Osteocyte (in vitro differentiated cells): Measurements from ENCODE around the gene C1orf35. TPM values are rescaled to one million over a fixed set of nuclear protein-coding genes. Genes with fewer than 3 reads are reported as not detected.

Source experiments
- DNase-seq: peaks from one replicate; pipeline ENCODE4 v3.0.0; 2021; ENCODE audit warnings: mixed read lengths; ENCODE audit not compliant: unreplicated experiment; ENCODE audit errors: extremely low spot score
- H3K27ac Mint-ChIP-seq: one replicate; pipeline ENCODE4 v1.8.0; 2021; ENCODE audit warnings: mild to moderate bottlenecking, mixed read lengths; ENCODE audit not compliant: unreplicated experiment
- H3K27me3 Mint-ChIP-seq: one replicate; pipeline ENCODE4 v1.8.0; 2021; ENCODE audit warnings: mixed read lengths; ENCODE audit not compliant: unreplicated experiment
- H3K36me3 Mint-ChIP-seq: one replicate; pipeline ENCODE4 v1.8.0; 2021; ENCODE audit warnings: mixed read lengths; ENCODE audit not compliant: unreplicated experiment
- H3K4me1 Mint-ChIP-seq: one replicate; pipeline ENCODE4 v1.8.0; 2021; ENCODE audit warnings: mixed read lengths; ENCODE audit not compliant: unreplicated experiment
- H3K4me3 Mint-ChIP-seq: one replicate; pipeline ENCODE4 v1.8.0; 2021; ENCODE audit warnings: mild to moderate bottlenecking, moderate library complexity, mixed read lengths; ENCODE audit not compliant: unreplicated experiment
- H3K9me3 Mint-ChIP-seq: one replicate; pipeline ENCODE4 v1.8.0; 2021; ENCODE audit warnings: mixed read lengths; ENCODE audit not compliant: unreplicated experiment
- CTCF ChIP-seq: fragments of 200-600 bp; sonication (generic); IDR thresholded peaks from 2 replicates; pipeline ENCODE4 v1.5.0; 2021; ENCODE audit warnings: antibody characterized with exemption, mild to moderate bottlenecking, moderate library complexity
- total RNA-seq: library from RNA; stranded (reverse); gene quantifications from 2 replicates; pipeline ENCODE4 v1.2.1, GENCODE V29; 2021

Gene C1orf35
- total RNA-seq, 1 donor from 2014 or later = 13.6 TPM

- Mint-ChIP-seq H3K36me3 (no peaks in the 10 kb centered on the region), H3K27ac (no peak overlapping the region), H3K27me3 (no peaks in the 10 kb centered on the region), H3K4me1 (peaks cover 36% of the 10 kb centered on the region), H3K9me3 (no peaks in the 10 kb centered on the region), H3K4me3 (no peak overlapping the region)
- no peak for TF ChIP-seq CTCF
- DNase-seq = no peak
These were observed 41.3 kb upstream of the C1orf35 start for GRCh38 chr1:228144193-228144992.

GRCh38 chr1:228143480-228144192, 40.5 kb upstream of the C1orf35 start:
- no peak for TF ChIP-seq CTCF
- no peak for DNase-seq
- Mint-ChIP-seq H3K4me3 (peak overlapping the region; percentile 1), H3K4me1 (peaks cover 36% of the 10 kb centered on the region), H3K36me3 (no peaks in the 10 kb centered on the region), H3K27me3 (no peaks in the 10 kb centered on the region), H3K9me3 (no peaks in the 10 kb centered on the region), H3K27ac (no peak overlapping the region)

GRCh38 chr1:228142701-228143136, 39.6 kb upstream of the C1orf35 start:
- H3K4me1 Mint-ChIP-seq = peaks cover 36% of the 10 kb centered on the region
- TF ChIP-seq CTCF = no peak
- peak overlapping the region; percentile 34 for H3K27ac Mint-ChIP-seq
- H3K36me3 Mint-ChIP-seq = no peaks in the 10 kb centered on the region
- H3K4me3 Mint-ChIP-seq = peak overlapping the region; percentile 1
- peaks cover under 1% of the 10 kb centered on the region for H3K27me3 Mint-ChIP-seq
- no peak for DNase-seq
- H3K9me3 Mint-ChIP-seq = no peaks in the 10 kb centered on the region

GRCh38 chr1:228142155-228142691, 39.1 kb upstream of the C1orf35 start:
- no peak for TF ChIP-seq CTCF
- no peak for DNase-seq
- H3K27ac Mint-ChIP-seq = no peak overlapping the region
- peaks cover 36% of the 10 kb centered on the region for H3K4me1 Mint-ChIP-seq
- H3K27me3 Mint-ChIP-seq = peaks cover 5% of the 10 kb centered on the region
- H3K9me3 Mint-ChIP-seq = no peaks in the 10 kb centered on the region
- H3K36me3 Mint-ChIP-seq = no peaks in the 10 kb centered on the region
- peak overlapping the region; percentile 90 for H3K4me3 Mint-ChIP-seq
